ENCODE results near the gene ZSWIM4.

DNA sequence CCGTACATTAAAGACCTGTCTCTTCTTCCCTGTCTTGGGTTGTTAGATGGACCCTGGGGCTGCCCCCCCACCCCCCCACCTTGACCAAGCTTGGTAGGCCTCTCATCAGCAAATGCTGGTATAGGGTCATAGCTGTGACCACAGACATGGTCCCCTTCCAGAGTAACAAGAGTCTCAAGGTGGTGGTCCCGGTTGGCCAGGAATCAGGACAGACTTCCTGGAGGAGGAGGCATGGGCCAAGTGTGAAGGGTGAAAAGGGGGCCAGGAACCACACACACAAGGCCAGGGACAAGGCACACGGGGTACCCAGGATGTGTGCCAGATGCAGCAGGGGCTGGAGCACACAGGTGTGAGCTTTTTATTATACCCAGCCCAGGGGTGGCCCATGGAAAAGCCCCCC is 32.0 kb upstream of the ZSWIM4 start:
- no peak for TF ChIP-seq POLR2AphosphoS5 (IDR thresholded peaks at IDR 0.05; ENCODE audit: low read length)
- no peak for TF ChIP-seq SIN3A (IDR thresholded peaks at IDR 0.05; ENCODE audit: low read depth, low read length)

Measured in GM12878 (cell line).